ENCODE measurements around the gene FA2H.

The FA2H gene

DNA sequence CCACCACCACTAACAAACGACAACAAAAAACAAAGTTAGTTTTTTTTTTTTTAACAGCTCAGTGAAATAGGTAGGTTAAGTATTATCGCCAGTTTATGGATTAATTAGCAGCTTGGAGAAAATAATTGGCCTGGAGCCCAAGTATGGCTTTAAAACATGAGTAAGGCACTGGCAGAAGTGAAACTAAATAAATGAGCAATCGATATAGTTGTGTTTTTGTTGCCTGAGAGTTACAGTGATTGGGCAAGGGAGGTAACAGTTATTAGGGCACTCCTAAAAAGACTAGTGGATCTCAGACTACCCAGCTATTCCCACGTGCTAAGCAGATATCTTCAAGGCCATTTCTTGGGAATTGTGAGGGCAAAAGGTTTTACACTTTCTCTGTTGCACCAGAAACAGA, 76.4 kb downstream of the FA2H start:
- no peak for DNase-seq (ENCODE audit: extremely low read depth, low read depth)
- TF ChIP-seq CTCF (IDR thresholded peaks at IDR 0.05; ENCODE audit: low read depth, low read length) = no peak

DNA sequence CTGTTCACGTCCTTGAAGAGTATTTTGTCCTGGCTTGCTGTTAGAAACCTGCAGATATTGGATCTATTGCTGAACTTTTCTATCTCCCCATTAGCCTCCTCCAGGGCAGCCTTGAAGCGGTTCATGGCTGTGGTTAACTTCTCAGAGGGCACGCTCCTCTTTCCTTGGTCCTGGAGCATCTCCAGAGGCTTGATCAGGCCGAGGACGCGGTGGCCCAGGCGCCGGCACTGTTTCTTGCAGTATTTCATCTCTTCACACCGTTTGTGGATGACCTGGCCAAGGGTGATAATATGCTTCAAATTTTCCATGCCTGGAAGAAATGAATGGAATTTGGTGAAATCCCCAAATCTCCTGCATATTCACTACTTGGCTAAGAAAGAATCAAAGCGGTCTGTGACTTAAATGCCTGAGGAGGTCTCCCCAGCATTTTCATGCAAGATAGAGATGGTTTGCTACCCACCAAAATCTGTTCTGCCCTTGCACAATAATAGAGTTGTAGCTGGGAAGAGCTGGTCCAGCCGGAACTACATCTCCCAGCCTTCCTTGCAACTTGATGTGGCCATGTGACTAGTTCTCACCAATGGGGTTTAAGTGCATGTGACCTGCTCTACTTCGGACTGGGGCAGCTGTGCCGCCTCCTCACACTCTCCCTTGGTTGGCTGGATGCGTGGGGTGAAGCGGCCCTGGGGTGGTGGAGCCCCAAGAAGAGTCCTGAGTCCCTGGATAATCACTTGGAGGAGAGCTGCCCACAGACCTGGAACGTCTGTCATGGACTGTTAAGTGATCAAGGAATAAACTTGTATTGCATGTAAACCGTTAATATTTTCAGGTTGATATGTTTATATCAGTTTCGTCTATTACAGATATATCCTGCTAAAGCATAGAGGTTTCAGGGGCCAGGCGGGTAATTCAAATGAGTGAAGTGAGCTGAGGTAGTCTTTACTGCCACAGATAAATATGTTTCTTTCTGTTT, 78.9 kb downstream of the FA2H start:
- TF ChIP-seq CTCF (IDR thresholded peaks at IDR 0.05; ENCODE audit: low read depth, low read length) = no peak
- DNase-seq (ENCODE audit: extremely low read depth, low read depth) = peak; percentile 72

DNA sequence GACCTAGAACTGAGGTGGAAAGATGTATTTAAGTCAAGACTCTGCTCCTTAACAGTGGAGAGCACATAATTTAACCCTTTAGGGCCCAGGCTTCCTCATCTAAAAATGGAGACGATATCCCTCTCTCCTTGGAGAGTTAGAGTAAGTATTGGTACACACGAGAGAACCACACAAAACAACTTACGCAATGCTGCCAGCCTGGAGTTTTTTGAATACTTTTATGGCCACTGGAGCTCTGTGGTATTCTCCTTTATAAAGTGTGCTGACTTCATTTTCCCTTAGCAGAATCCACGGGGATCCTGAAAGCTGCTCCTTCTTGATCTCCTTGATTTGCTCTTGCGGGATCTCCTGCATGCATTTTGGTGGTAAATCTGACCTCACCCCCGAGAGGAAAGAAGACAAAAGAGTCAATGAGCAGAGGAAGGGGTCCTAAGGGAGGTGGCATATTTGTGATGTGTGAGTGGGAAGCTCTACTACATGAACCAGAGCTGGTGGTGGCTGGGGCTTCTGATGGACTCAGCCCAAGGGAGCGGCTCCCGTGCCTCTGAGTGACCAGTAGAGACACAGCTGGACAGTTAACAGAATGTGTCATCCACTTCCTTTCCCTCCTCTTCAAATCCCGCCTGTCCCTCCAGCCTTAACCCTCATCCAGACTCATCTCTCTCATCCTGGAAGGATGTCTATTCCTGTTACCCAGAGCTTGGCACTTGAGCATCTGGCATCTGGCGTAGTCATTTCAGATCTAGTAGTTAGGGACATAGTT, 83.3 kb downstream of the FA2H start:
- no peak for TF ChIP-seq CTCF (IDR thresholded peaks at IDR 0.05; ENCODE audit: low read depth, low read length)

GRCh38 chr16:74682556-74682955, 92.1 kb downstream of the FA2H start:
- TF ChIP-seq CTCF (IDR thresholded peaks at IDR 0.05; ENCODE audit: low read depth, low read length) = no peak
- DNase-seq (ENCODE audit: extremely low read depth, low read depth) = no peak

More for the DNA sequence above, 83.3 kb downstream of the FA2H start:
- no peak for DNase-seq (ENCODE audit: extremely low read depth, low read depth)

DNA sequence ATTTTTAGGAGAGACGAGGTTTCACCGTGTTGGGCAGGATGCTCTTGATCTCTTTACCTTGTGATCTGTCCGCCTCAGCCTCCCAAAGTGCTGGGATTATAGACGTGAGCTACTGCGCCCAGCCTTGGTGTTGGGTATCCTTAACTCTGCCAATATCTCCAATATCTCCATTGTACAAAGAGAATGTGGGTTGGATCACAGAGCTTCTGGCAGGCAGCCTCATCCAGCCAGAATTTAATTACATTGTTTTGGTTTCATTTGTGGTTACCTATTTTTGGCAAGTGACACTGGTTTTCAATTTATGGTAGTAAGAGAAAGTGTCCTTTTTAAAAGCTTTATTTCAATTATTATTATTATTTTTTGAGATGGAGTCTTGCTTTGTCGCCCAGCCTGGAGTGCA, 93.9 kb downstream of the FA2H start:
- TF ChIP-seq CTCF (IDR thresholded peaks at IDR 0.05; ENCODE audit: low read depth, low read length) = no peak
- DNase-seq (ENCODE audit: extremely low read depth, low read depth) = no peak

DNA sequence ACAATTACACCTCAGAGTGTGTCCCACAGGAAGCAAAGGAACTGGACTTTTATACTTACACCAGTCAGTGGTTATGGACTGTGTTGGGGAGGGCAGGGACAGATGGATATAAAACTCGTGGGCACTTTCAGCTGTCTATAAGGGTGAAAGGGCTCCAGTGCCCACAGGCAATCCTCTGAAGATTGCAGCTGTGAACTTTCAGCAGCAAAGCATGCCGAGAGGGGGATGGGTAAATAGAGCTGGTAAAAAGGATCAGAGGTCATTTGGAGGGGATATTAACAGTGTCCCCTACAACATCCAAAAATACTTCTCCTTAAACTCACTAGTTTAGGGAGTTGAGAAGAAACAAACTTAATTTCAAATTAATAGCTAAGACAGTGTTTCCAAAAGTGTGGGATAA, 94.6 kb downstream of the FA2H start:
- TF ChIP-seq CTCF (IDR thresholded peaks at IDR 0.05; ENCODE audit: low read depth, low read length) = no peak
- DNase-seq (ENCODE audit: extremely low read depth, low read depth) = no peak

- TF ChIP-seq CTCF (IDR thresholded peaks at IDR 0.05; ENCODE audit: low read depth, low read length) = no peak
- DNase-seq (ENCODE audit: extremely low read depth, low read depth) = no peak
Observed at GRCh38 chr16:74677868-74678267, 96.8 kb downstream of the FA2H start.
